ENCODE measurements around the gene GPRASP3. TPM values are rescaled to one million over a fixed set of nuclear protein-coding genes. Genes with fewer than 3 reads are reported as not detected.

The GPRASP3 gene, protein sequence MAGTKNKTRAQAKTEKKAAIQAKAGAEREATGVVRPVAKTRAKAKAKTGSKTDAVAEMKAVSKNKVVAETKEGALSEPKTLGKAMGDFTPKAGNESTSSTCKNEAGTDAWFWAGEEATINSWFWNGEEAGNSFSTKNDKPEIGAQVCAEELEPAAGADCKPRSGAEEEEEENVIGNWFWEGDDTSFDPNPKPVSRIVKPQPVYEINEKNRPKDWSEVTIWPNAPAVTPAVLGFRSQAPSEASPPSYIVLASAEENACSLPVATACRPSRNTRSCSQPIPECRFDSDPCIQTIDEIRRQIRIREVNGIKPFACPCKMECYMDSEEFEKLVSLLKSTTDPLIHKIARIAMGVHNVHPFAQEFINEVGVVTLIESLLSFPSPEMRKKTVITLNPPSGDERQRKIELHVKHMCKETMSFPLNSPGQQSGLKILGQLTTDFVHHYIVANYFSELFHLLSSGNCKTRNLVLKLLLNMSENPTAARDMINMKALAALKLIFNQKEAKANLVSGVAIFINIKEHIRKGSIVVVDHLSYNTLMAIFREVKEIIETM
- 6.9 and 8.1 TPM in 2 replicates for total RNA-seq (2012; rRNA removed)
- 1.4 and 2.2 TPM in 2 replicates for polyA plus RNA-seq (2012; rRNA removed)
- polyA plus RNA-seq (2012; cell fraction: cytosol; rRNA removed): 0.90 and 0.99 TPM in 2 replicates
- polyA plus RNA-seq (2012; cell fraction: nucleus; rRNA removed; ENCODE audit: low replicate concordance): 0.63 and 2.3 TPM in 2 replicates
- Bru-seq, nascent RNA: percentile 62 among the genes with signal in this experiment
- BruChase-seq, experiment 1, labeled RNA remaining after a 6-hour chase: percentile 70 among the genes with signal in this experiment
- percentile 82 among the genes with signal in this experiment for BruChase-seq, experiment 2, labeled RNA remaining after a 2-hour chase
- long read RNA-seq, partial matches to known transcripts: 0 of 2 reads
- long read RNA-seq, other reads (novel, unspliced or antisense): 2 of 2 reads

DNA sequence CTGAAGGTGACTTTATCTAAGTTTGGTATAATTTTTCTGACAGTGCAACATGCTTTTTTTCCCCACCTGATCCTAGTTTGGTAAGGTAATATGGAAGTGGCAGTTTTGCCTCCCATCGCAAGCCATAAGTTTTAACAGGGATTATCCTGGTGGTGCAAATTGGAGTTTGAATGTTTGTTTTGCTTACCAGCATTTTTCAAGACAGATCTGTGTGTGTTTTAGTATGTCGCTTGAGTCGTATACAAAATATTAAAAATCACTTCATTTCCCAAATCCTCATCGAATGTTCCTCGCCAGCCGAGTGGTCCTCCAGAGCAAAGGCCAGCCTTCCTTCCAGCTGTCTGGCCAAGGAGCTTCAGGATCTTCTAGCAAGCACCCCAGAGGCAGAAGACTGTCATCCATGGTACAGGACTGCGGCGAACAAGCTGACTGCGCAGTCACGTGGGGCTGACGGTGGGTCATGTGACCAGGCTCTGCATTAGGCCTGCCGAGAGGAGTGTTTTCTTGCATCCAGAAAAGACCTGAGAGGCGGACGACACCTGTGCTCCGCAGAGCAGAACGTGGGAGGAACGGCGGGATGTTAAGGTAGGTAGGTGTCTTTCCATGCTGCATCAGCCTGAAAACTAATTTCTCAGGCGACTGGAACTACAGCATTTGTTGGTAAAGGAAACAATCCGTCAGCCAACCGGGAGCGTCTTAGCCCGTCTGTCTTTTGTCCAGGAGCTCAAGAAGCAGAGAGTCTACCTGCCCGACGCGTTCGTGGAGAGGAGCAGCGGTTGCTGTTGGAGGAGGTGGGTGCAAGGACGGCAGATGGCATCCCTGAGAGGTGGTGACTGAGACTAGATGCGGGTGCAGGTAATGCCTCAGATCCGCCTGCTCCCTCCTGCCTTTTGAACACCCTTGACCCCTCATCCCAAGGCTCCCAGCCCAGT lies at the start of gene GPRASP3:
Gene GPRASP3 (plus strand): TSS at position 507 of the 932 bp plus-strand sequence. CDS start 28,253 bp downstream, outside the sequence.
- ChIA-PET CTCF (interaction anchor here (0.9 kb wide), 1 partner anchor 17 kb away, joined by 3 read pairs; no protein-coding TSS in a partner anchor), POLR2A (ENCODE audit: unreplicated experiment) (no interaction called here)
- in situ Hi-C loops (cut with MboI; ENCODE audit: low sequenced_read_pairs): no loop called here
- no peak for TF ChIP-seq SMC3 (IDR thresholded peaks at IDR 0.05; ENCODE audit: low read depth, low read length)
- TF ChIP-seq, protein P1, sequence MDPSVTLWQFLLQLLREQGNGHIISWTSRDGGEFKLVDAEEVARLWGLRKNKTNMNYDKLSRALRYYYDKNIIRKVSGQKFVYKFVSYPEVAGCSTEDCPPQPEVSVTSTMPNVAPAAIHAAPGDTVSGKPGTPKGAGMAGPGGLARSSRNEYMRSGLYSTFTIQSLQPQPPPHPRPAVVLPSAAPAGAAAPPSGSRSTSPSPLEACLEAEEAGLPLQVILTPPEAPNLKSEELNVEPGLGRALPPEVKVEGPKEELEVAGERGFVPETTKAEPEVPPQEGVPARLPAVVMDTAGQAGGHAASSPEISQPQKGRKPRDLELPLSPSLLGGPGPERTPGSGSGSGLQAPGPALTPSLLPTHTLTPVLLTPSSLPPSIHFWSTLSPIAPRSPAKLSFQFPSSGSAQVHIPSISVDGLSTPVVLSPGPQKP (IDR thresholded peaks at IDR 0.05; ENCODE audit: borderline replicate concordance, low read depth, low read length): no peak
- TF ChIP-seq, protein P2, sequence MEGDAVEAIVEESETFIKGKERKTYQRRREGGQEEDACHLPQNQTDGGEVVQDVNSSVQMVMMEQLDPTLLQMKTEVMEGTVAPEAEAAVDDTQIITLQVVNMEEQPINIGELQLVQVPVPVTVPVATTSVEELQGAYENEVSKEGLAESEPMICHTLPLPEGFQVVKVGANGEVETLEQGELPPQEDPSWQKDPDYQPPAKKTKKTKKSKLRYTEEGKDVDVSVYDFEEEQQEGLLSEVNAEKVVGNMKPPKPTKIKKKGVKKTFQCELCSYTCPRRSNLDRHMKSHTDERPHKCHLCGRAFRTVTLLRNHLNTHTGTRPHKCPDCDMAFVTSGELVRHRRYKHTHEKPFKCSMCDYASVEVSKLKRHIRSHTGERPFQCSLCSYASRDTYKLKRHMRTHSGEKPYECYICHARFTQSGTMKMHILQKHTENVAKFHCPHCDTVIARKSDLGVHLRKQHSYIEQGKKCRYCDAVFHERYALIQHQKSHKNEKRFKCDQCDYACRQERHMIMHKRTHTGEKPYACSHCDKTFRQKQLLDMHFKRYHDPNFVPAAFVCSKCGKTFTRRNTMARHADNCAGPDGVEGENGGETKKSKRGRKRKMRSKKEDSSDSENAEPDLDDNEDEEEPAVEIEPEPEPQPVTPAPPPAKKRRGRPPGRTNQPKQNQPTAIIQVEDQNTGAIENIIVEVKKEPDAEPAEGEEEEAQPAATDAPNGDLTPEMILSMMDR (conservative IDR thresholded peaks at IDR 0.05; ENCODE audit: low read depth, low read length): no peak
- TF ChIP-seq FOS (IDR thresholded peaks at IDR 0.05; ENCODE audit: low read depth, low read length): peak; percentile 92
- TF ChIP-seq BHLHE40 (IDR thresholded peaks at IDR 0.05; ENCODE audit: low read depth, low read length): peak; percentile 53; the same call in 1 of the 2 replicates
- TF ChIP-seq MAFK (IDR thresholded peaks at IDR 0.05; ENCODE audit: low read depth, low read length): peak; percentile 68
- TF ChIP-seq RFX5 (IDR thresholded peaks at IDR 0.05; ENCODE audit: low read depth, low read length): no peak
- TF ChIP-seq MXI1 (IDR thresholded peaks at IDR 0.05; ENCODE audit: borderline replicate concordance, low read depth, low read length): peak; percentile 23; the same call in 1 of the 2 replicates

More for the DNA sequence above, at the start of gene GPRASP3:
- Histone ChIP-seq H4K8ac (ENCODE audit: low read depth in 2 of 2, low read length in 2 of 2) (peak within 1 kb of the TSS; percentile 63 to 98; a peak in 3 of 4 replicates), H4K20me1 (ENCODE audit: insufficient read depth, low read length) (no peaks in the 10 kb centered on the region), H3K9me1 (ENCODE audit: insufficient read depth, low read length) (no peaks in the 10 kb centered on the region), H3K14ac (replicated peaks; ENCODE audit: low read depth, low read length) (peak within 1 kb of the TSS; percentile 38), H4K5ac (ENCODE audit: low read depth, low read length) (peak within 1 kb of the TSS; percentile 90), H2AK5ac (ENCODE audit: low read depth, low read length) (peak within 1 kb of the TSS; percentile 49; the same call in 1 of the 2 replicates), H4K91ac (ENCODE audit: insufficient read depth, low read depth, low read length) (peak within 1 kb of the TSS; percentile 77), H2BK15ac (ENCODE audit: low read depth, low read length) (no peak within 1 kb of the TSS; the same call in 2 of the 3 replicates), H3K18ac (ENCODE audit: low read depth, low read length) (peak within 1 kb of the TSS; percentile 39; the same call in 1 of the 2 replicates), H2BK120ac (ENCODE audit: low read depth, low read length) (no peak within 1 kb of the TSS), H3K27me3 (ENCODE audit: control insufficient read depth, insufficient read depth, low read length) (no peaks in the 10 kb centered on the region; the same call in 1 of the 2 replicates), H3K36me3 (ENCODE audit: control insufficient read depth, insufficient read depth, low read length) (no peaks in the 10 kb centered on the region; the same call in 1 of the 2 replicates), H3K4ac (ENCODE audit: low read depth, low read length) (peak within 1 kb of the TSS; percentile 78), H3K4me2 (ENCODE audit: low read depth, low read length) (peak within 1 kb of the TSS; percentile 93), H3K79me1 (ENCODE audit: low read depth in 1 of 2, low read length in 2 of 2) (peaks cover 0 to 9% of the 10 kb centered on the region in 2 experiments; a peak in 2 of 4 replicates), H3K9ac (ENCODE audit: low read depth, low read length) (peak within 1 kb of the TSS; percentile 81), H3K4me3 (ENCODE audit: insufficient read depth, low read depth, low read length) (peak within 1 kb of the TSS; percentile 88), H2AFZ (replicated peaks; ENCODE audit: low read length, poor library complexity) (peak within 1 kb of the TSS; percentile 95), H3K23ac (ENCODE audit: low read depth, low read length) (peak within 1 kb of the TSS; percentile 39; the same call in 1 of the 2 replicates), H3K56ac (ENCODE audit: extremely low read depth, insufficient read depth, low read length) (no peak within 1 kb of the TSS), H3K27ac (ENCODE audit: insufficient read depth, low read length) (peak within 1 kb of the TSS; percentile 64), H3K9me3 (ENCODE audit: control insufficient read depth, insufficient read depth, low read length) (no peaks in the 10 kb centered on the region), H3K4me1 (ENCODE audit: control insufficient read depth, insufficient read depth, low read length) (no peaks in the 10 kb centered on the region), H2BK5ac (ENCODE audit: low read depth, low read length, poor library complexity, severe bottlenecking) (peak within 1 kb of the TSS; percentile 5), H2AK9ac (replicated peaks; ENCODE audit: low read depth, low read length, poor library complexity) (peak within 1 kb of the TSS; percentile 72), H2BK20ac (ENCODE audit: low read depth, low read length) (no peak within 1 kb of the TSS)
- 27% methylated on average over 14 of the region's 31 CpGs; no CpG with 5 or more reads in 1 of the 2 experiments for WGBS, 2 experiments (ENCODE audit: extremely low coverage in 2 of 2, insufficient read length in 1 of 2)
- DNase-seq (peak; percentile 75), ATAC-seq (ENCODE audit: low read depth) (peak; percentile 97)
- BruUV-seq (replicated peaks): no TSS peak
- intact Hi-C loops (cut with micrococcal nuclease): no loop called here
- dilution Hi-C loops (cut with HindIII; ENCODE audit: low sequenced_read_pairs, unreplicated experiment): no loop called here
